HG02938 (cell line): ENCODE data around the gene GINS2.

Source experiments
- ATAC-seq: cut with Tn5 transposase; IDR thresholded peaks from one replicate; pipeline ENCODE4 v1.9.1; 2021; ENCODE audit warnings: mild to moderate bottlenecking, moderate library complexity; ENCODE audit not compliant: unreplicated experiment

Gene GINS2

GRCh38 chr16:85688586-85689284 lies at the start of gene GINS2:
Gene GINS2 (minus strand): TSS chr16:85688954. CDS start chr16:85688898, 56 bp downstream.
- peak; percentile 85 for ATAC-seq

- ATAC-seq: no peak
Measured at GRCh38 chr16:85736921-85737320, 48.2 kb upstream of the GINS2 start.

- ATAC-seq: no peak
Measured at GRCh38 chr16:85735946-85736345, 47.2 kb upstream of the GINS2 start.

GRCh38 chr16:85735225-85735635 lies 46.5 kb upstream of the GINS2 start:
- ATAC-seq: peak; percentile 72

- no peak for ATAC-seq
Measured at GRCh38 chr16:85734311-85735017, 45.7 kb upstream of the GINS2 start.

- ATAC-seq: no peak
Measured at GRCh38 chr16:85733839-85734170, 45.1 kb upstream of the GINS2 start.

GRCh38 chr16:85733155-85733838 lies 44.5 kb upstream of the GINS2 start:
- no peak for ATAC-seq

GRCh38 chr16:85731179-85731578 lies 42.4 kb upstream of the GINS2 start:
- no peak for ATAC-seq

- no peak for ATAC-seq
Measured at GRCh38 chr16:85730186-85730465, 41.4 kb upstream of the GINS2 start.

- no peak for ATAC-seq
Measured at GRCh38 chr16:85729452-85730185, 40.9 kb upstream of the GINS2 start.

GRCh38 chr16:85728879-85729278 lies 40.1 kb upstream of the GINS2 start:
- no peak for ATAC-seq

GRCh38 chr16:85724936-85725335 lies 36.2 kb upstream of the GINS2 start:
- ATAC-seq: no peak

- no peak for ATAC-seq
Measured at GRCh38 chr16:85724126-85724879, 35.5 kb upstream of the GINS2 start.

GRCh38 chr16:85722128-85722893 lies 33.6 kb upstream of the GINS2 start:
- no peak for ATAC-seq

- no peak for ATAC-seq
Measured at GRCh38 chr16:85720302-85720637, 31.5 kb upstream of the GINS2 start.

GRCh38 chr16:85719605-85720301 lies 31.0 kb upstream of the GINS2 start:
- no peak for ATAC-seq

GRCh38 chr16:85718682-85719081 lies 29.9 kb upstream of the GINS2 start:
- no peak for ATAC-seq

GRCh38 chr16:85718153-85718477 lies 29.4 kb upstream of the GINS2 start:
- ATAC-seq: no peak

- ATAC-seq: no peak
Measured at GRCh38 chr16:85717393-85718152, 28.8 kb upstream of the GINS2 start.
